Measurements from ENCODE around the gene ZNF3.

GRCh38 chr7:100029596-100029995 is 51.9 kb downstream of the ZNF3 start:
- TF ChIP-seq CTCF (IDR thresholded peaks at IDR 0.05; ENCODE audit: low read depth, low read length) (no peak), EZH2phosphoT487 (IDR thresholded peaks at IDR 0.05; ENCODE audit: low read depth) (no peak)

Data from OCI-LY3 (cell line).